ENCODE measurements around the gene WDFY1.

The WDFY1 gene

DNA sequence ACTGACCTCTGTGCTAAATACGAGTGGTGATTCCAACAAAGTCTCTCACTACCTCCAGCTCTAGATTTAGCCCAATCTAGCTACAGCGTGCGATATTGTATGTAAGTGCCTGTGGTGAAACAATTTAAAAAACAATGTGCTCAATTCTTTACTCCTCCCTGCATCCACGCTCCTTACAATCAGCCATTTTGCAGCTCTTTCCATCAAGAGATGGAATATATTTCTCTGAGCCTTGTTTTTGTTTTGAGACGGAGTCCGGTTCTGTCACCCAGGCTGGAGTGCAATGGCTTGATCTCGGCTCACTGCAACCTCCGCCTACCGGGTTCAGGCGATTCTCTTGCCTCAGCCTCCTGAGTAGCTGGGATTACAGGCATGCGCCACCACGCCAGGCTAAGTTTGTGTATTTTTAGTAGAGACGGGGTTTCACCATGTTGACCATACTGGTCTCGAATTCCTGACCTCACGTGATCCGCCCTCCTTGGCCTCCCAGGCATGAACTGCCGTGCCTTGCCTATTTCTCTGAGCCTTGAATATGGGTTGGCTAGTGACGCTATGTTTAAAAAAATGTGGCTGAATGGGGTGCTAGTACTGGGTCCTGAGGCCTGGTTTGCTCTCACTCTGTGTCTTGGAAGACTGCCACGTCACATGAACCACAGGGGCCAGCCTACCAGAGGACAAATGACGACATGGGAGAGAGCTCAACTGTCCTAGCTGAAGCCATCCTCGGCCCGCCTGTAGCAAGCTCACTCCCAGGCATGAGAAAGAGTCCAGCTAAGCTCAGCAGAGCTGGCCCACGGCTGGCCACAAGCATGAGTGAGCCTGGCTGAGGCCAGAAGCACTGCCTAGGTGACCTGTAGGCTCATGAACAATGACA, 14.8 kb downstream of the WDFY1 start:
- no peak for DNase-seq (ENCODE audit: low read depth)

DNA sequence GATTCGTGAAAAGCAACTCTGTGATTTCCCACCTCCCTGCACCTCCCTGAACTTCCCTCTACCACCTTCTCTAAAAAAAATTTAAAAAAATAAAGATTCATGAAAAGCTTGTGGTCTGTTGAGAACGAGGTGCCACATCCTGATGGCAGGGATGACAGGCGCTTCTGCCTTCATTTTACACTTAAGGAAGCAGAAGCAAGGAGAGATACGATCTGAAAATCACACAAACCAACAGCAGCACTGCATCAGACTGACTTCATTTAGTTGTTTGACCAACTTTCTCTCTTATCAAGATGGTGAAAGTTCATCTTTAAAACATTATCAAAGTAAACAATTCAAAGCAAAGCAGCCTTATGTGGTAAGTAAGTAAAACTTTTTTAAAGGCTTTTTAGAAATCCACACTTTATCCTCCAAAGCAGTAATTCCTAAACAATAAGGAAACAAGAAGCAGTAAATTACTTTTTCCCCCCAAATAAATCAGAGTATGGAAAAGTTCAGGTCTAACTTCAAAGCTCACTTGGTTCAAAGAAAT, 15.5 kb downstream of the WDFY1 start:
- no peak for DNase-seq (ENCODE audit: low read depth)

DNA sequence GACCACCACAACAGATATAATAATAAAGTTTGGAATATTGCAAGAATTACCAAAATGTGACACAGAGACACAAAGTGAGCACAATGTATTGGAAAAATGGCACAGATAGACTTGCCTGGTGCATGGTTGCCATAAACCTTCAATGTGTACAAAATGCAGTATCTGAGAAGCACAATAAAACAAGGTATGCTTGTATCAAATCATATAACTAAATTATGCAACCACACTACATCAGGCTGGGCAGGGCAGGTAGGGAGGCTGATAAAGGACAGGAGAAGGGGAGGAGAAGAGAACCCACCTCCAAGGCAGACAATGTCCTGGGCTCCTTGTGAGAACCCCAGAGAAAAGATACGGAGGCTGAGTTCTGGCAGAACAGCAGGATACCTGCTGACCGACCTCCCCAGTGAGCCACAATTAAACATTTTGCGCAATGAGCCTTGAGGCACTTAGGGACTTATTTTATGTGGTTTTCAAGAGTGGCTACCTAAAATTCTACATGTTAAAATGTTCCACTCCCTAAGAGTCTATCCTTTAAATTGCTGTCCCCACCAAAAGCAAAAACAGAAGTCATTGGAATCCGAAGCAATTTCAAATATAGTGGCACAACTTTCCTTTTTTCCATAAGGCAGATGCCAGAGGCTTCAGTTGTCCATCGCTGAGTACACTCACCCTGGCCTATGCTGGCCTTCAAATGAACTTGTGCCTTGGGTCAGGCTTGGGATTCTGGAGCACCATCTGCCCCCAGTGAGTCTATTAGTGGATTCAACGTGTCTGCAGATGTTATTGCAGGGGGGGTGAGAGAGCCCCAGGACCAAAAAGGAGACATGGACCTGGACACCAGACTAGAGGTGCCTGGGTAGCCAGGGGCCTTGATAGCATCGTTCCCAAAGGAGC, 16.8 kb downstream of the WDFY1 start:
- DNase-seq (ENCODE audit: low read depth): no peak

DNA sequence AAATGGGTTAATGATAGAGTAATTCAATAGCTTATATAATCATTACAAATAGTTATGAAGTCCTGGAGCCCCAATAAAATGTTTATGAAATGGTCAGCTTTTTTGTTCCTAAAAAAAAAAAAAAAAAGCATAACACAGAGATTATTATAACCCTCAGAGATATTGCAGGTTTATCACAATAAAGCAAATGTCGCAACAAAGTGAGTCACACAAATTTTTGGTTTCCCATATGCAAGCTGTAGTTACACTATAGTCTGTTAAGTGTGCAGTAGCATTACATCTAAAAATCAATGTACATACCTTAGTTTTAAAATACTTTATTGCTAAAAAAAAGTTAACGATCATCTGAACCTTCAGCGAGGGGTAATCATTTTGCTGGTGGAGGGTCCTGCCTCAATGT, 20.0 kb downstream of the WDFY1 start:
- DNase-seq (ENCODE audit: low read depth): no peak

DNA sequence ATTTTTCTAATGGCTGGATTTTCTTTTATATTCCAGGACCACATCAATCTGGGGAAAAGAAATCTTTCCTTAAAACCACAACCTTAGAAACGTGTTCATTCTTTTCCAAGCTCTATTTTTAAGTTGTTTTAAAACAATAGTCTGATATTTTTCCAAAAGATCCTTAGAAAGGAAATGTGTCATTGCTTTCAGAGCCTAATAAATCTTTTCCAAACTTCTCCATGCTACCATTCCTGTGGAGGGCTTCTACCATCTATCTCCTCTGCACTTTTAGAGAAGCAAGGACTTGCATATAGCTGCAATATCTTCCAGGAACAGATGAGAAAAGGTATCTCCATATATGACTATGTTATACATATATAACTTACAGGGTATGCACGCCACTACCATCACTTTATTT, 21.2 kb downstream of the WDFY1 start:
- no peak for DNase-seq (ENCODE audit: low read depth)

DNA sequence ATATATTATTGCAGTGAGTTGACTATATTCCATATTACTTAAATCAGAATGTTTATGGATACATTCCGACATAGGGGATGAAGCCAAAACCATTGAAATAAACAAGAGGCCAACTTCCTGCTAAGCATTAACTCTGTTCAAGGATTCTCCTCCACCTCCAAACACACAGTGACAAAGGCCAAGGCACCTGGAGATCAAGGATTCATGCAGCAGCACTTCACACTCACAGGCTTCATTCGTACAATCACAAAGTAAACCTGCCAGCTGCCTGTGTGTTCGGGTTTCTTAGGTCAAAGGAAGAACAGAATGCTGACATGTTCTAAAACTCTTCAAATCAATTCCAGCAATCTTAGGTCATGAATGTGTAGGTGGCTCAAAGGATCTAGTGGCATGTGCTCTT, 22.8 kb downstream of the WDFY1 start:
- DNase-seq (ENCODE audit: low read depth): no peak

DNA sequence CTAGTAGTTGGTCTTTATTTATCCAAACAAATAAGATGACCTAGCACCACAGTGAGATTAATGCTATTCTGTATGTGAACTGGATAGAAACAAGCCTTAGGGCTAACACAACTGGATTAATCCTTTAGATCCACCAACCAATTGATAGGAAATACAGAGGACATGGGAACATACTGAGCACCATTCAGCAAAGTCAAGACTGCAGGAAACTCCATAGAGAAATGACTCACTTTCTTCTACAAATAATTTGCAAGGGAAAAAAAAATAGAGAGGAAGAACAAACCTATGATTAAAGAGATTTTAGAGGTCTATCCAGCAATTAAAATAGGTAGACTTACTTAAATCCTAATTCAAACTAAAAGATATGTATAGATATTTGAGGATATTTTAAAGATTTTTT, 23.9 kb downstream of the WDFY1 start:
- no peak for DNase-seq (ENCODE audit: low read depth)

DNA sequence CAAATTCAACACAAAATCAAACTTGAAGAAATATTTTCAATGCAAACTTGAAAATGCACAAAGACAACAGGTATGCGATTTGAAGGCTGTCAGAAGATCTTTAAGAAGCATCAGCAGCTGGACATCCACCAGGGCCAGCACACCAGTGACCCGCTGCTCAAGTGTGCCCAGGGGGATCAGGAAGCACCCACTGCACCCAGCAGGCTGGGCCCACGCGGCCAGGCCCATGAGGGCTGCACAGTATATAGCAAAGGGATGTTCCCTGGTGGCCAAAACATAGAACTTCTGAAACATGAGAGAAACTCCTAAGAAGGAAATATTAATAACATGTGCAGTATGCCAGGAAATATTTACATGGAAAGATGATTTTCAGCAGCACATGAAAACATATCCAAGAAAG, 25.0 kb downstream of the WDFY1 start:
- no peak for DNase-seq (ENCODE audit: low read depth)

DNA sequence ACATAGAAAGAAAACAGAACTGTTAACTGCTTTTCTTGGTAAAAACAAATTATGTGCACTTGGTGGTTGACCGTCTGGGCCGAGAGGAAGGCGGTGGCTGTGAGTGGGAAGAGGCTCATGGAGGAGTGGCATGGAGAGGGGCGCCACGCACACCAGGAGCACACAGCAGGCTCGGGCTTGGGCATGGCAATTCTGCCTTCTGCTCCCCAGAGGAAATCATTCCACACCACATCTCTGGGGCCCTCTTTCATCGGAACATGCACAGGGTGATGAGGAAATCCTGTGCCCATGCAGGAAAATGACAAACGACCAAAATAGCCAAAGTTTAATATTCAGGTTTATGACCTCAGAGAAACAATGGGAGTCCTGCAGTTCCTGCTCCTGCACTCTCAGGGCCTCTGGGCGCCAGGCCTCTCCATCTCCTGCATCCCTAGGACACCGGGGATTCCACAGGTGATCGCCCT, 26.4 kb downstream of the WDFY1 start:
- DNase-seq (ENCODE audit: low read depth): no peak

DNA sequence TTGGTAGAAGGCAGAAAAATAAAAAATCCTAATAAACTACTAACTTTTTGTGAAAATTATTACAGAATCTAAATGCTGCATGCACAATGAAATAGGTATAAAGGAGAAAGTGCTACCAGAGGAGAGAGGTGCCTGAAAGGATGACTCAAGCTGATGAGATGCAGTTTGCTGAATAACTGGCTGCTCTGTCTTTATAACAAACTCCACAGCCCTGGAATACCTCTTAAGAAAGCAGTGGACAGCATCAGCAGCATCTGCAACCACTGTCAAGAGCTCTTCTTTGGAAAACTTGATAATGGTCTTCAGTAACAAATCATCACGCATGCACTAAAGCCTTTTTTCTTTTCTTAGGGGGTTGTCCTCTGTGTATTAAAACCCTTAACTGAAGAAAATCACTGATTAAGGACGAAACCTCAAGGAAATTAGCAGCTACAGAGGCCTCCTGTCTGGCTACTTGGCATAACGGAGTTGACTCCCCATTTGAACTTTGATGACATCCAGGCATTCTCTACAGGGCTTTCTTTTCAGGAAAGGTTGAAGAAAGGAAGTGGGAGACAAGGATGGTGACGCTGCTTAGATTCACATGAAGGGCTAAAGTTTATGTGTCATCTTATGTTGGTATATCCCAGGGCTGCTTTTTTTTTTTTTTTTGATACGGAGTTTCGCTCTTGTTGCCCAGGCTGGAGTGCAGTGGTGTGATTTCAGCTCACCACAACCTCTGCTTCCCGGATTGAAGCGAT, 28.8 kb downstream of the WDFY1 start:
- no peak for DNase-seq (ENCODE audit: low read depth)

DNA sequence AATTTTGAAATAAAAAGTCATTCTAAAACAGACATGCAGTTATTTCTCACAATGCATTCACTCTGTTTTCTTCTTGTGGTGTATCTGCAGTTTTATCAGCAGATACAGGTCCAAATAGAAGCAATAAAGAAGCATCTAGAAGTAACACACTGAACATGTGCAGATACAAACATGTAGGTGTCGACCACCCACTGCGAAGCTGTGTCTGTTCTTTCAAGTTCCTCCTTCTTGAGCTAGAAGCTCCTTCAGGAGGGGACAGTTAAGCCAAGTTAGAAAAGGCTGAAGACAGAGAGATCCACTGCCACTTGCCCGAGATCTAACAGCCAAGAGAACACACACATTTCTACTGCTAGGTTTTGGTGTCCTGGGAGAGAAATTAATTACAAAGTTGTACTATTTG, 30.1 kb downstream of the WDFY1 start:
- DNase-seq (ENCODE audit: low read depth): no peak

DNA sequence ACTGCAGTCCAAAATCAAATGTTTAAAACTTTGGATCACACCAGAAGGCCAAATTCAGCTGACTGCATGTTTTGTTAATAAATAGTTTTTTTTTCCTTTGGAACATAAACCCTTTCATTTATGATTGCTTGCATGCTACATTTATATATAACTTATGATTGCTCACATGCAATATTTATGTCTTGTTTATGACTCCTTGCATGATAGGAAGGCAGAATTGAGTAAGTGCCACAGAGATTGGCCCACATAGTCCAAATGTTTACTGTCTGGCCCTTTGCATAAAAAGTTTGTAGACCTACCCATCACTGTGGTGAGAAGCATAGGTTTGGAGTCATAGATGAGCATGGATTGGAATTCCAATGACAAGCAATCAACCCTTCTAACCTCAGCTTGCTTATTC, 30.8 kb downstream of the WDFY1 start:
- DNase-seq (ENCODE audit: low read depth): no peak

DNA sequence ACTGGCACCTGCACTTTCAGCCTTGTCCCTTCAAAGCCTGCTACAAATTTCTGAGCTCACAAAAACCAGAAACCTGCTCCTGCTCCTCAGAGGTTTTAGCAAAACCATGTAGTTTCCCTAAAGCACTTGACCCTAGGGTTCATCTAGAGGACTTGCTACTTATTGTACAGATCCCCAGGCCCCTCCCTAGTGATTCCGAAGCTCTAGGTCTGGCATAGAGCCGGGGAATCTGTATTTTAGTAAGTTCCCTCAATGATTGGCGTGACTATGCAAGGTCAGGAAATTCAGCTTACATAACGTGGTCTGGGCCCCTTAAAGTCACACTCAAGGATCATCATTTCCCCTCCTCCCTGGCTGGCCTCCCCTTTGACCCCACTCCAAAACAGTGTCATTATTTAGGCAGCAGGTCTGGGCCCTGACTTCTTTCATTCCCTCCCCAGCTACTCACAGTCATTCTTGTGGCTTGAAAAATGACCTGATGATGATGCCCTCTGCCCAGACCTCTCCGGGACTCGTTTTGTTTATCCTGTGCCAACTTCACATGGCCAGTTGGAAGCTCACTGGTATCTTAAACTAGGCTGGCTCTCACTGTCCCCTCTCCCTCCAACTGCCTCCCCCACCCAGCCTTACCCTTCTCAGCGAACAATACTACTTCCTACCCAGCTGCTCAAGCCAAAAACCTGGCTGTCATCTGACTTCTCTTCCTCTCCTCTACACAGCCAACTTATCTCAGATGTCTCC, 36.0 kb downstream of the WDFY1 start:
- DNase-seq (ENCODE audit: low read depth): no peak

DNA sequence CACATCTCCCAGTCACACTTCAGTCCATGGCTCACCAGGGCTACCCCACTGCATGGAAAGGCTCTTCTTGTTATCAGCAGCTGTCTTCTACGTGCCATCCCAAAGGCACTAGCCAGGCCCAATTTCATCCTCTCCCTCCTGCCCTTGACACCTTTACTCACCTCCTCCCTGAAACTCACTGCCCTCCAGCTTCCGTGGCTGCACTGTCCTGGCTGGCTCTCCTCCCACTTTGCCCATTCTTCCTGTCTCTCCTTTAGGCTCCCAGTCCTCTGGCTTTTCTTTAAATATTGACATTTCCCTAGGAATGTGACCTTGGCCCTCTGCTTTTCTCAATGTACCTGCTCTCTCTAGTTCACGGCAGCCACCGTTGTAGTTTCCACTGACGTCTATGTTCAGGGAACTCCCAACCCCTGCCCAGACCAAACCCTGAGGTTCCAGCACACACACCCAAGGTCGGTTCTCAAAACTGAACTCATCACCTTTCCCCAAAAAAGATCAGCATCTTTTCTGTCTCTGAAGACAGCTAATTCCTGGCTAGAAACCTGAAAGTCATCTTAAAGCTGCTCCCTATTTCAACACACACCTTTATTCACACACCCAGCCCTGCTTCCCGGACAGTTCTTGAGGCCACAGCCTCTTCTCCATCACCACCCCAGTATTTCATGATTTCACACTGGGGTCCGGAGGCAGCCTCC, 36.7 kb downstream of the WDFY1 start:
- DNase-seq (ENCODE audit: low read depth): no peak

DNA sequence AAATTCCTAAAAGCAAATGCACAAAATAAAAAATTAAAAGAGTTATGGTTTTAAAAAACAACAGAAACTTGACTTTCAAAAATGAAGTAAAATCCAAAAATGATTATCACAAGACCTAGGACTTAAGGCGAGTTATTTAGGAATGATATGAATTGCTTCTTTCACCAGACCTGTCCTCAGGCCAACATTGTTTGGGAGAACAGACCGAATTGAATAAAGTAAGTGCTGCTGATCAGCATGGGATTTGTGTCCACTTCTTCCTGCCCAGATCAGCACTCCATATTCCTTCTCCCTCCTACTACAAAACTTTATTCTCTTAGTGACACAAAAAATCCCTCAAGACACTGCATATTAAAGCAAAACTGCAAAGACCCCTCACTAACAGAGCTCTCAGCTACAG, 39.1 kb downstream of the WDFY1 start:
- no peak for DNase-seq (ENCODE audit: low read depth)

DNA sequence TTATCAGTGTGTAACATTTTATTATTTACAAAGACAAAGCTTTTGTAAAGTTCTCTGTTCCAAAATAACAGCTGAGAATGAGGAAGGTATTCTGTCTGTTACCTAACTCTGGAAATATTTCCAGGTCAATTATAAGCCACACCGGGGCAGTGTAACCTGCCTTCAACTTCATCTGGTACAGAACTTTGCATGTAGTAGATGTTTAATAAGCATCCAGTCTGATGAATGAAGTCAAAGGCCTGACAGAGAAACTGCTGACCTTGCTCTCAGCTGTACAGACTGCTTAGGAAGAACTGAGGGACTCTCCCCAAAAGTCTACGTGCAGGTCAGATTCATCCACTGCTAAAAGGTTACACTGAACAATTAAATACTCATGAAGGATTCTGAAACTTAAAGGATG, 43.3 kb downstream of the WDFY1 start:
- DNase-seq (ENCODE audit: low read depth): no peak

DNA sequence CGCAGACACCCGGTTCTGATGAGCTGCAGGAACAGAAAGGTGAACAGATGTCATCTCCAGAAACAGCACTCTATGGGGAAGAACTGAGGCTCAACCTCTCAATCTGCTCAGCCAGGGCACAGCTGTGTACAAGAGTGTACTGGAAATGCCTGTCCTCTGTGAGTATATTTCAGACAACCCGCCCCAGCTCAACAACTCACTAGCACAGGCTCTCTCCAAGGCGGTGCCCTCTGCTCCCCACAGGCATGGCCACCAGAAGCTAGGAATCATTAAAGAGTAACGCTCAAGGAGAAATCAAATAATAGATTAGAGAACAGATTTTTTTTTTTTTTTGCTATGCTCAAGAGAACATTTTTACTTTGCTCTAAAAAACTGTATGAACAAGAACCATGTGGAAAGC, 43.8 kb downstream of the WDFY1 start:
- DNase-seq (ENCODE audit: low read depth): no peak

DNA sequence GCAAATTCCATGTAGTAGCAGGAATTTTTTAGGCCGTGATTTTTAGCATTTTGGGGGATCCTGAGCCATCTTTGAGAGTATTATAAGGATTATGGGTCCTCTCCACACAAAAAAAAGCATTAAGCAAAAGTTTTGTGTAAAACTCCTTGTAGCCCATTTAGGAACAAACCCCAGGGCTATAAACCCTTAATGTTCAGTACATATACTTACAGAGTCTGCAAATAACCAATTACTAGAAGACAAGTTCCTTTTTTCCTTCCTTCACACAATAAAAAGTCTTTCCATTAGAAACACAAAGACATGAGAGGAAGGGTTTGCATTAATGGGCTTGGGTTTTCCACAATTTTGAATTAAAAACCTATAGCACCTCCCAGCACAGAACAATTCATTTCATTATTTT, 44.6 kb downstream of the WDFY1 start:
- DNase-seq (ENCODE audit: low read depth): no peak

DNA sequence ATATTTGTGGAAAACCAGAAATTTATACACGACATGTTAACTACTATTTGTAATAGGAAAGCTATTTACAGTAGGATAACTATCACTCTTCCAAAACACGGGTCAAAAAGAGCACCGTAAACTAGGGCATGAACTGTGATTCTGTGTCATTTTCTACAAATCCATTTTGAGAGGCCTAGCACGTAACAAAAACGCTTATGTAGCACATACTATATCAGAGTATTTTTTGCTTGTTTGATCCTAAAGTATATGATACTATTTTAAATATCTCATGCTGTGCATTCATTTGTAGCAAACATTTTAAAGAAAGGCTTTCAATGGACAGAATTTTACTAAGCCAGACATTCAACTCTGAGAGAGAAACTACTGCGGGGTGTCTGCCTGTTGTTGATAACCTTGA, 45.1 kb downstream of the WDFY1 start:
- DNase-seq (ENCODE audit: low read depth): no peak

DNA sequence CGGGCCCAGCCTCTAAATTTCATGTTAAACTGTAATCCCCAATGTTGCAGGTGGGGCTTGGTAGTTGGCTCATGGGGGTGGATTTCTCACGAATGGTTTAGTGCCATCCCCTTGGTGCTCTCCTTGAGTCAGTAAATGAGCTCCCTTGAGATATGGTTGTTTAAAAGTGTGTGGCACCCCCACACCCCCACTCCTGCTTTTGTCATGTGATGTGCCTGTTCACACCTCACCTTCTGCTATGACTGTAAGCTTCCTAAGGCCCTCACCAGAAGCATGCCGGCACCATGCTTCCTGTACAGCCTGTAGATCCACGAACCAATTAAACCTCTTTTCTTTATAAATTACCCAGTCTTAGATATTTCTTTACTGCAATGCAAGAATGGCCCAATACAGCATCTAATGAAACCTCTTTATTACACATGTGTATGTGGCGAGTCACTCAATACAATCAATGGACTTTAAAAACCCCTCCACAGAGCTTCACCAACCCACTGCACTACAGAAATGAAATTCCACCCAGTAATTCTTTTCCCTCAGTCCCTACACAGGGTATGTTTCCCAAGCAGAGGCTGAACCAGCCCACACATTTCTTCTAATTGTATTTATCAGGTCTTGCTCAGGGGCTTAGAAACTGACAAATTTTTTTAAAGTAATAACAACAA, 47.3 kb downstream of the WDFY1 start:
- DNase-seq (ENCODE audit: low read depth): no peak

Data from T follicular helper cell (primary cell).